HepG2 (cell line): ENCODE data around the gene INSR. TPM values are rescaled to one million over a fixed set of nuclear protein-coding genes. Genes with fewer than 3 reads are reported as not detected.

ENCODE experiments used
- DNMT3B ChIP-seq: conservative IDR thresholded peaks from 2 replicates; pipeline ENCODE4 v1.6.1; 2016; ENCODE audit warnings: missing biosample characterization, control low read depth
- FOXC1 ChIP-seq: sonication (generic); formaldehyde crosslinking; IDR thresholded peaks from 2 replicates; pipeline ENCODE4 v1.8.0; 2022; ENCODE audit warnings: mild to moderate bottlenecking, missing genetic modification reagents, borderline replicate concordance
- NR2F6 ChIP-seq, 2 experiments: IDR thresholded peaks; 2 replicates each; pipeline ENCODE4 v1.6.1; 2016; ENCODE audit warnings: antibody characterized with exemption in 1 of 2, mild to moderate bottlenecking in 1 of 2
- RORA ChIP-seq: sonication (generic); formaldehyde crosslinking; IDR thresholded peaks from 2 replicates; pipeline ENCODE4 v1.5.0; 2020; ENCODE audit warnings: mild to moderate bottlenecking, missing genetic modification reagents, moderate library complexity
- ZNF143 ChIP-seq: sonication (generic); formaldehyde crosslinking; IDR thresholded peaks from 2 replicates; pipeline ENCODE4 v1.4.0; 2020; ENCODE audit warnings: missing genetic modification reagents
- ZNF367 ChIP-seq: sonication (generic); formaldehyde crosslinking; IDR thresholded peaks from 2 replicates; pipeline ENCODE4 v1.4.0; 2020; ENCODE audit warnings: missing genetic modification reagents, borderline replicate concordance
- ZNF547 ChIP-seq: sonication (generic); formaldehyde crosslinking; IDR thresholded peaks from 2 replicates; pipeline ENCODE4 v1.5.1; 2020; ENCODE audit warnings: mild to moderate bottlenecking, missing genetic modification reagents
- ZNF747 ChIP-seq: sonication (generic); formaldehyde crosslinking; IDR thresholded peaks from 2 replicates; pipeline ENCODE4 v1.8.1; 2023; ENCODE audit warnings: missing genetic modification reagents, mild to moderate bottlenecking, borderline replicate concordance
- polyA plus RNA-seq, 8 experiments: library from polyadenylated mRNA; depleted of rRNA in 3 of 8; stranded (reverse) in 7 of 8; unstranded in 1 of 8; fragments of >200 nt; fragmentation: Illumina TruSeq in 4 of 8; extraction: Trizol in 4 of 8; gene quantifications; 2 replicates each; pipeline versions ENCODE4 v1.2.1 to v1.2.3, GENCODE V29; 2011 to 2016; ENCODE audit warnings: low read depth in 4 of 8, missing spikeins in 1 of 8, mixed read lengths in 1 of 8; ENCODE audit not compliant: insufficient read depth in 1 of 8
- total RNA-seq, 5 experiments: library from RNA; depleted of rRNA; stranded (reverse); fragments of >200 nt; fragmentation: Illumina TruSeq; extraction: Trizol; gene quantifications; 2 replicates each; pipeline ENCODE4 v1.2.3, GENCODE V29; 2016; ENCODE audit warnings: low read depth in 1 of 5
- TF ChIP-seq, protein P1 (sequence below): sonication (generic); formaldehyde crosslinking; IDR thresholded peaks from 2 replicates; pipeline ENCODE4 v1.4.0; 2020; ENCODE audit warnings: mild to moderate bottlenecking, missing genetic modification reagents
- TF ChIP-seq, protein P2 (sequence below): sonication (generic); formaldehyde crosslinking; conservative IDR thresholded peaks from 2 replicates; pipeline ENCODE4 v1.4.0; 2020; ENCODE audit warnings: mild to moderate bottlenecking, missing genetic modification reagents, moderate library complexity
- TF ChIP-seq, protein P3 (sequence below): sonication (generic); formaldehyde crosslinking; IDR thresholded peaks from 2 replicates; pipeline ENCODE4 v1.4.0; 2020; ENCODE audit warnings: missing genetic modification reagents
- TF ChIP-seq, protein P4 (sequence below), 2 experiments: sonication (generic) in 1 of 2; formaldehyde crosslinking in 1 of 2; IDR thresholded peaks; 2 replicates each; pipeline versions ENCODE4 v1.4.0 to v1.6.1; 2018 to 2020; ENCODE audit warnings: missing genetic modification reagents in 2 of 2, borderline replicate concordance in 1 of 2, low read depth in 1 of 2, mild to moderate bottlenecking in 1 of 2, missing biosample characterization in 1 of 2
- TF ChIP-seq, protein P5 (sequence below): sonication (generic); formaldehyde crosslinking; IDR thresholded peaks from 2 replicates; pipeline ENCODE4 v1.5.1; 2020; ENCODE audit warnings: missing genetic modification reagents, mild to moderate bottlenecking, borderline replicate concordance

INSR gene
- total and polyA plus RNA-seq, 2 of the 13 experiments (the other 11 are each of a cell fraction or from before 2014, with no cell fraction given), result 24.2 to 29.8 TPM

DNA sequence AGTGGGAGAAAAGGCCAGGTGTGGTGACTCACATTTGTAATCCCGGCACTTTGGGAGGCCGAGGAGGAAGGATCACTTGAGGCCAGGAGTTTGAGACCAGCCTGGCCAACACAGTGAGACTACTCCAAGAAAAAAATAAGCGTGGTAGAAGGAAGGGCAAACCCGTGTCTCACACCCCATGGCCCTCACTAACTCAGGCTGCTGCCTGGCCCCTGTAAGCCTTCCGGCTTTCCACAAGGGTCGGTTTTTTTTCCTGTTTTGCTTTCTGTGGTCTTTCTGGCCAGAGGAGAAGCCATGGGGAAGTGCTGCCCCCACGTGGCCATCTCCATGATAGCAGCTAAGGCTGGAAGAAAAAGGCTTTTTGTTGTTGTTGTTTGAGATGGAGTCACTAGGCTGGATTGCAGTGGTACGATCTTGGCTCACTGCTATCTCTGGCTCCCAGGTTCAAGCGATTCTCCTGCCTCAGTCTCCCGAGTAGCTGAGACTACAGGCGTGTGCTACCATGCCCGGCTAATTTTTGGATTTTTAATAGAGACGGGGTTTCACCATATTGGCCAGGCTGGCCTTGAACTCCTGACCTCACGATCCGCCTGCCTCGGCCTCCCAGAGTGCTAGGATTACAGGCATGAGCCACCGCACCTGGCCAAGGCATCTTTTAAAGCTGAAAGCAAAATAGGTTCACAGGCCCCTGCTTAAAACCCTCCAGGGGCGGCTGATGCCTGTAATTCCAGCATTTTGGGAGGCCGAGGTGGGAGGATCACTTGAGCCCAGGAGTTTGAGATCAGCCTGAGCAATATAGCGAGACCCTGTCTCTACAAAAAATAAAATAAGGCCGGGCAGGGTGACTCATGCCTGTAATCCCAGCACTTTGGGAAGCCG, 47.0 kb upstream of the INSR start (continued):
- TF ChIP-seq, protein P1, sequence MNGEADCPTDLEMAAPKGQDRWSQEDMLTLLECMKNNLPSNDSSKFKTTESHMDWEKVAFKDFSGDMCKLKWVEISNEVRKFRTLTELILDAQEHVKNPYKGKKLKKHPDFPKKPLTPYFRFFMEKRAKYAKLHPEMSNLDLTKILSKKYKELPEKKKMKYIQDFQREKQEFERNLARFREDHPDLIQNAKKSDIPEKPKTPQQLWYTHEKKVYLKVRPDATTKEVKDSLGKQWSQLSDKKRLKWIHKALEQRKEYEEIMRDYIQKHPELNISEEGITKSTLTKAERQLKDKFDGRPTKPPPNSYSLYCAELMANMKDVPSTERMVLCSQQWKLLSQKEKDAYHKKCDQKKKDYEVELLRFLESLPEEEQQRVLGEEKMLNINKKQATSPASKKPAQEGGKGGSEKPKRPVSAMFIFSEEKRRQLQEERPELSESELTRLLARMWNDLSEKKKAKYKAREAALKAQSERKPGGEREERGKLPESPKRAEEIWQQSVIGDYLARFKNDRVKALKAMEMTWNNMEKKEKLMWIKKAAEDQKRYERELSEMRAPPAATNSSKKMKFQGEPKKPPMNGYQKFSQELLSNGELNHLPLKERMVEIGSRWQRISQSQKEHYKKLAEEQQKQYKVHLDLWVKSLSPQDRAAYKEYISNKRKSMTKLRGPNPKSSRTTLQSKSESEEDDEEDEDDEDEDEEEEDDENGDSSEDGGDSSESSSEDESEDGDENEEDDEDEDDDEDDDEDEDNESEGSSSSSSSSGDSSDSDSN, result 0 out of 2 replicates have a peak, but pooled peaks have one; percentile 23
- TF ChIP-seq ZNF367 (CRISPR knock-in tag) (no peak), ZNF547 (CRISPR knock-in tag) (no peak), NR2F6 (IDR thresholded peaks at IDR 0.05) (peak; percentile 13; the same call in 1 of the 2 replicates), NR2F6 (CRISPR knock-in tag; IDR thresholded peaks at IDR 0.05) (peak; percentile 43), ZNF143 (CRISPR knock-in tag) (no peak), DNMT3B (CRISPR knock-in tag) (no peak), RORA (CRISPR knock-in tag) (no peak), FOXC1 (CRISPR knock-in tag) (no peak), ZNF747 (CRISPR knock-in tag) (no peak)
- TF ChIP-seq, protein P2, sequence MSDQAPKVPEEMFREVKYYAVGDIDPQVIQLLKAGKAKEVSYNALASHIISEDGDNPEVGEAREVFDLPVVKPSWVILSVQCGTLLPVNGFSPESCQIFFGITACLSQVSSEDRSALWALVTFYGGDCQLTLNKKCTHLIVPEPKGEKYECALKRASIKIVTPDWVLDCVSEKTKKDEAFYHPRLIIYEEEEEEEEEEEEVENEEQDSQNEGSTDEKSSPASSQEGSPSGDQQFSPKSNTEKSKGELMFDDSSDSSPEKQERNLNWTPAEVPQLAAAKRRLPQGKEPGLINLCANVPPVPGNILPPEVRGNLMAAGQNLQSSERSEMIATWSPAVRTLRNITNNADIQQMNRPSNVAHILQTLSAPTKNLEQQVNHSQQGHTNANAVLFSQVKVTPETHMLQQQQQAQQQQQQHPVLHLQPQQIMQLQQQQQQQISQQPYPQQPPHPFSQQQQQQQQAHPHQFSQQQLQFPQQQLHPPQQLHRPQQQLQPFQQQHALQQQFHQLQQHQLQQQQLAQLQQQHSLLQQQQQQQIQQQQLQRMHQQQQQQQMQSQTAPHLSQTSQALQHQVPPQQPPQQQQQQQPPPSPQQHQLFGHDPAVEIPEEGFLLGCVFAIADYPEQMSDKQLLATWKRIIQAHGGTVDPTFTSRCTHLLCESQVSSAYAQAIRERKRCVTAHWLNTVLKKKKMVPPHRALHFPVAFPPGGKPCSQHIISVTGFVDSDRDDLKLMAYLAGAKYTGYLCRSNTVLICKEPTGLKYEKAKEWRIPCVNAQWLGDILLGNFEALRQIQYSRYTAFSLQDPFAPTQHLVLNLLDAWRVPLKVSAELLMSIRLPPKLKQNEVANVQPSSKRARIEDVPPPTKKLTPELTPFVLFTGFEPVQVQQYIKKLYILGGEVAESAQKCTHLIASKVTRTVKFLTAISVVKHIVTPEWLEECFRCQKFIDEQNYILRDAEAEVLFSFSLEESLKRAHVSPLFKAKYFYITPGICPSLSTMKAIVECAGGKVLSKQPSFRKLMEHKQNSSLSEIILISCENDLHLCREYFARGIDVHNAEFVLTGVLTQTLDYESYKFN (CRISPR knock-in tag), result no peak
- TF ChIP-seq, protein P3, sequence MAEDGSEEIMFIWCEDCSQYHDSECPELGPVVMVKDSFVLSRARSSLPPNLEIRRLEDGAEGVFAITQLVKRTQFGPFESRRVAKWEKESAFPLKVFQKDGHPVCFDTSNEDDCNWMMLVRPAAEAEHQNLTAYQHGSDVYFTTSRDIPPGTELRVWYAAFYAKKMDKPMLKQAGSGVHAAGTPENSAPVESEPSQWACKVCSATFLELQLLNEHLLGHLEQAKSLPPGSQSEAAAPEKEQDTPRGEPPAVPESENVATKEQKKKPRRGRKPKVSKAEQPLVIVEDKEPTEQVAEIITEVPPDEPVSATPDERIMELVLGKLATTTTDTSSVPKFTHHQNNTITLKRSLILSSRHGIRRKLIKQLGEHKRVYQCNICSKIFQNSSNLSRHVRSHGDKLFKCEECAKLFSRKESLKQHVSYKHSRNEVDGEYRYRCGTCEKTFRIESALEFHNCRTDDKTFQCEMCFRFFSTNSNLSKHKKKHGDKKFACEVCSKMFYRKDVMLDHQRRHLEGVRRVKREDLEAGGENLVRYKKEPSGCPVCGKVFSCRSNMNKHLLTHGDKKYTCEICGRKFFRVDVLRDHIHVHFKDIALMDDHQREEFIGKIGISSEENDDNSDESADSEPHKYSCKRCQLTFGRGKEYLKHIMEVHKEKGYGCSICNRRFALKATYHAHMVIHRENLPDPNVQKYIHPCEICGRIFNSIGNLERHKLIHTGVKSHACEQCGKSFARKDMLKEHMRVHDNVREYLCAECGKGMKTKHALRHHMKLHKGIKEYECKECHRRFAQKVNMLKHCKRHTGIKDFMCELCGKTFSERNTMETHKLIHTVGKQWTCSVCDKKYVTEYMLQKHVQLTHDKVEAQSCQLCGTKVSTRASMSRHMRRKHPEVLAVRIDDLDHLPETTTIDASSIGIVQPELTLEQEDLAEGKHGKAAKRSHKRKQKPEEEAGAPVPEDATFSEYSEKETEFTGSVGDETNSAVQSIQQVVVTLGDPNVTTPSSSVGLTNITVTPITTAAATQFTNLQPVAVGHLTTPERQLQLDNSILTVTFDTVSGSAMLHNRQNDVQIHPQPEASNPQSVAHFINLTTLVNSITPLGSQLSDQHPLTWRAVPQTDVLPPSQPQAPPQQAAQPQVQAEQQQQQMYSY (CRISPR knock-in tag), result no peak
- TF ChIP-seq, protein P4, sequence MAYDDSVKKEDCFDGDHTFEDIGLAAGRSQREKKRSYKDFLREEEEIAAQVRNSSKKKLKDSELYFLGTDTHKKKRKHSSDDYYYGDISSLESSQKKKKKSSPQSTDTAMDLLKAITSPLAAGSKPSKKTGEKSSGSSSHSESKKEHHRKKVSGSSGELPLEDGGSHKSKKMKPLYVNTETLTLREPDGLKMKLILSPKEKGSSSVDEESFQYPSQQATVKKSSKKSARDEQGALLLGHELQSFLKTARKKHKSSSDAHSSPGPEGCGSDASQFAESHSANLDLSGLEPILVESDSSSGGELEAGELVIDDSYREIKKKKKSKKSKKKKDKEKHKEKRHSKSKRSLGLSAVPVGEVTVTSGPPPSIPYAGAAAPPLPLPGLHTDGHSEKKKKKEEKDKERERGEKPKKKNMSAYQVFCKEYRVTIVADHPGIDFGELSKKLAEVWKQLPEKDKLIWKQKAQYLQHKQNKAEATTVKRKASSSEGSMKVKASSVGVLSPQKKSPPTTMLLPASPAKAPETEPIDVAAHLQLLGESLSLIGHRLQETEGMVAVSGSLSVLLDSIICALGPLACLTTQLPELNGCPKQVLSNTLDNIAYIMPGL (CRISPR knock-in tag; IDR thresholded peaks at IDR 0.05; ENCODE audit: borderline replicate concordance in 1 of 2, low read depth in 1 of 2), result peak in 1 of 2 experiments; percentile 61; a peak in 1 of 4 replicates
- TF ChIP-seq, protein P5, sequence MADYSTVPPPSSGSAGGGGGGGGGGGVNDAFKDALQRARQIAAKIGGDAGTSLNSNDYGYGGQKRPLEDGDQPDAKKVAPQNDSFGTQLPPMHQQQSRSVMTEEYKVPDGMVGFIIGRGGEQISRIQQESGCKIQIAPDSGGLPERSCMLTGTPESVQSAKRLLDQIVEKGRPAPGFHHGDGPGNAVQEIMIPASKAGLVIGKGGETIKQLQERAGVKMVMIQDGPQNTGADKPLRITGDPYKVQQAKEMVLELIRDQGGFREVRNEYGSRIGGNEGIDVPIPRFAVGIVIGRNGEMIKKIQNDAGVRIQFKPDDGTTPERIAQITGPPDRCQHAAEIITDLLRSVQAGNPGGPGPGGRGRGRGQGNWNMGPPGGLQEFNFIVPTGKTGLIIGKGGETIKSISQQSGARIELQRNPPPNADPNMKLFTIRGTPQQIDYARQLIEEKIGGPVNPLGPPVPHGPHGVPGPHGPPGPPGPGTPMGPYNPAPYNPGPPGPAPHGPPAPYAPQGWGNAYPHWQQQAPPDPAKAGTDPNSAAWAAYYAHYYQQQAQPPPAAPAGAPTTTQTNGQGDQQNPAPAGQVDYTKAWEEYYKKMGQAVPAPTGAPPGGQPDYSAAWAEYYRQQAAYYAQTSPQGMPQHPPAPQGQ (CRISPR knock-in tag), result no peak
